ENCODE data around the gene PCAT7. TPM values are rescaled to one million over a fixed set of nuclear protein-coding genes. Genes with fewer than 3 reads are reported as not detected.

PCAT7 gene
- total RNA-seq, 1 donor from 2014 or later = 5.2 TPM

DNA sequence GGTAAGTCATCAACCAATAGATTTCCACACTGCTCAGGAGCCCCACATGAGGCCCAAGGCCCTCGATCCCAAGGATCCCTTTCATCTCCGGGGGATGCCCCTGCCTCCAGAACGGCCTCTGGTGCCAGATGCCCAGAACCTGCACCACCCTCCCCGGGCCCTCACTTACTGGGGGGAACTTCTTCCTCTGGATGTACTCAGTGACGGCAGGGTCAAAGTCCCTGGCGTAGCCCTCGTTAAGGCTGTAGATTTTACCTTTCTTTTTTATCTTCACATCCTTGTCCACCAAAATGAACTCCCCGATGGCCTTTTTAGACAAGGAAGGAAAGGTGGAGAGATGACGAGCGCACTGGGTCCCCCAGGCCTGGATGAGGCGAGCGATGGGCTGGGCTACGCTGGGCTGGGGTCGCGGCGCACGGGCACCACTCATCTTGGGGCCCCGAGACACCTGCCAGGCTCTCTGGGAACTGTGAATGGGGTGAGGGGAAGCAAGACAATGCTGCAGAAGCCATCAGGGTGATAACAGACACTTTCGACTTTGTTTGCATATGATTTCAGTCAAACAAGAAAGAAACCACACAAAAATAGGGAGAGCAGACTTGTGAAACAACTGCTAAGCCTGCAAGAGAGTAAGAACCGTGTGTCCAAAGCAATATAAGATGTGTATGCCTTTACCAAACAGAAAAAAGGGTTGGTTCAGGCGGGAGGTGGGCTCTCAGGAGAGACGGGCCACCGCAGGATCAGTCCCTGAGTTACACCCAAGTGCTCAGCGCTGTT is 52.0 kb downstream of the PCAT7 start:
- Histone ChIP-seq H3K9me3 (ENCODE audit: insufficient read depth, low read depth, low read length) (no peaks in the 10 kb centered on the region), H3K27ac (ENCODE audit: low read depth, low read length) (no peak overlapping the region), H3K27me3 (ENCODE audit: insufficient read depth, low read length) (peaks cover 21% of the 10 kb centered on the region), H4K20me1 (ENCODE audit: insufficient read depth, low read length) (no peaks in the 10 kb centered on the region), H3K4me3 (ENCODE audit: insufficient read depth, low read depth, low read length) (no peak overlapping the region), H3K36me3 (ENCODE audit: insufficient read depth, low read length) (no peaks in the 10 kb centered on the region), H3K79me2 (ENCODE audit: insufficient read depth, low read length) (no peaks in the 10 kb centered on the region), H3K4me2 (ENCODE audit: low read length) (no peak overlapping the region), H2AFZ (ENCODE audit: low read depth, low read length) (no peak overlapping the region), H3K9ac (ENCODE audit: low read length) (no peak overlapping the region), H3K4me1 (ENCODE audit: insufficient read depth, low read length) (no peaks in the 10 kb centered on the region)
- no peak for FAIRE-seq
- Mint-ChIP-seq H3K27ac (ENCODE audit: unreplicated experiment) (no peak overlapping the region), H3K27me3 (ENCODE audit: low read depth, unreplicated experiment) (peaks cover 36% of the 10 kb centered on the region), H3K36me3 (ENCODE audit: low read depth, unreplicated experiment) (no peaks in the 10 kb centered on the region), H3K9me3 (ENCODE audit: unreplicated experiment) (no peaks in the 10 kb centered on the region), H3K4me1 (ENCODE audit: low read depth, unreplicated experiment) (peaks cover 2% of the 10 kb centered on the region), H3K4me3 (ENCODE audit: unreplicated experiment) (no peak overlapping the region)
- TF ChIP-seq, protein P1, sequence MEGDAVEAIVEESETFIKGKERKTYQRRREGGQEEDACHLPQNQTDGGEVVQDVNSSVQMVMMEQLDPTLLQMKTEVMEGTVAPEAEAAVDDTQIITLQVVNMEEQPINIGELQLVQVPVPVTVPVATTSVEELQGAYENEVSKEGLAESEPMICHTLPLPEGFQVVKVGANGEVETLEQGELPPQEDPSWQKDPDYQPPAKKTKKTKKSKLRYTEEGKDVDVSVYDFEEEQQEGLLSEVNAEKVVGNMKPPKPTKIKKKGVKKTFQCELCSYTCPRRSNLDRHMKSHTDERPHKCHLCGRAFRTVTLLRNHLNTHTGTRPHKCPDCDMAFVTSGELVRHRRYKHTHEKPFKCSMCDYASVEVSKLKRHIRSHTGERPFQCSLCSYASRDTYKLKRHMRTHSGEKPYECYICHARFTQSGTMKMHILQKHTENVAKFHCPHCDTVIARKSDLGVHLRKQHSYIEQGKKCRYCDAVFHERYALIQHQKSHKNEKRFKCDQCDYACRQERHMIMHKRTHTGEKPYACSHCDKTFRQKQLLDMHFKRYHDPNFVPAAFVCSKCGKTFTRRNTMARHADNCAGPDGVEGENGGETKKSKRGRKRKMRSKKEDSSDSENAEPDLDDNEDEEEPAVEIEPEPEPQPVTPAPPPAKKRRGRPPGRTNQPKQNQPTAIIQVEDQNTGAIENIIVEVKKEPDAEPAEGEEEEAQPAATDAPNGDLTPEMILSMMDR (IDR thresholded peaks at IDR 0.05; ENCODE audit: insufficient read depth, low read depth, low read length) = no peak
- TF ChIP-seq EZH2 (IDR thresholded peaks at IDR 0.05; ENCODE audit: insufficient read depth, low read length) = no peak
- no peak for DNase-seq (ENCODE audit: low read depth)

DNA sequence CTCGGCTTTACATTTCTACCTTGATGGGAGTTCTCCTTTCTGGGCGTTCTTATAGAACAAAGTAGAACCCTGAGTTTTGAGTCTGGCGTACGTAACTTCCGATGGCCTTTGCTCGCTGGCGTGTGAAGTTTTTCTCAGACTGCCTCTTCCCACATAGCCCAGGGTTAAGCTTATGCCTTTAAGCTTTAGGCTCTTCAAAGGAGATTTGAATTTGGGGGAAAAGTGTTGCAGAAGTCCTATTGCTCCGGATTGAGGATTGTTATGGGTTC is 52.5 kb downstream of the PCAT7 start:
- H3K27ac Mint-ChIP-seq (ENCODE audit: unreplicated experiment) = no peak overlapping the region
- Histone ChIP-seq H3K4me2 (ENCODE audit: low read length) (no peak overlapping the region), H3K4me3 (ENCODE audit: insufficient read depth, low read depth, low read length) (no peak overlapping the region), H3K36me3 (ENCODE audit: insufficient read depth, low read length) (no peaks in the 10 kb centered on the region), H3K27me3 (ENCODE audit: insufficient read depth, low read length) (peaks cover 21% of the 10 kb centered on the region), H3K9ac (ENCODE audit: low read length) (no peak overlapping the region), H4K20me1 (ENCODE audit: insufficient read depth, low read length) (no peaks in the 10 kb centered on the region), H3K4me1 (ENCODE audit: insufficient read depth, low read length) (no peaks in the 10 kb centered on the region), H3K9me3 (ENCODE audit: insufficient read depth, low read depth, low read length) (no peaks in the 10 kb centered on the region), H2AFZ (ENCODE audit: low read depth, low read length) (no peak overlapping the region), H3K27ac (ENCODE audit: low read depth, low read length) (no peak overlapping the region), H3K79me2 (ENCODE audit: insufficient read depth, low read length) (no peaks in the 10 kb centered on the region)
- peaks cover 2% of the 10 kb centered on the region for H3K4me1 Mint-ChIP-seq (ENCODE audit: low read depth, unreplicated experiment)
- no peaks in the 10 kb centered on the region for H3K36me3 Mint-ChIP-seq (ENCODE audit: low read depth, unreplicated experiment)
- no peaks in the 10 kb centered on the region for H3K9me3 Mint-ChIP-seq (ENCODE audit: unreplicated experiment)
- DNase-seq (ENCODE audit: low read depth) (no peak), FAIRE-seq (no peak)
- TF ChIP-seq, protein P1 (IDR thresholded peaks at IDR 0.05; ENCODE audit: insufficient read depth, low read depth, low read length) = no peak
- TF ChIP-seq EZH2 (IDR thresholded peaks at IDR 0.05; ENCODE audit: insufficient read depth, low read length) = no peak
- H3K27me3 Mint-ChIP-seq (ENCODE audit: low read depth, unreplicated experiment) = peaks cover 35% of the 10 kb centered on the region
- H3K4me3 Mint-ChIP-seq (ENCODE audit: unreplicated experiment) = no peak overlapping the region

DNA sequence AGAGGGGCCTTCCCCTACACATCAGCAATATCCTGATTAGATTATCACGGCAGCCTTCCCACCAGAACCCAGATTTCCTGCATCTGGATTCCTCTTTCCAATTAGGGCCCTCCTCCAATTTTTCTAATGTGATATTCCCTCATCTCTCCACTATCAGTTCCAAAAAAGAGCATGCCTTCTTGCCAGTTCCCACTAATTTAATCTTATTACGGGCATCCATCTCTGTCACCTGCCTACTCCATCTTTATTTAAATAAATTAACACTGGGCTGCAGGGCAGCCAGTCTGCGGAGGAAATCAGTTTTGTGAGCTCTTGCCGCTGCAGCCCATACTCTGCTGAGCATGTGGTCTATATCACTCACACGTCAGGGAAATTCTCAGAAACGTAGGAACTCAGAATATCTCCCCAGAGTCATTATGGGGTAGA is 55.3 kb downstream of the PCAT7 start:
- no peak overlapping the region for H3K9ac ChIP-seq (ENCODE audit: low read length)
- no peaks in the 10 kb centered on the region for H3K36me3 ChIP-seq (ENCODE audit: insufficient read depth, low read length)
- H2AFZ ChIP-seq (ENCODE audit: low read depth, low read length) = no peak overlapping the region
- no peaks in the 10 kb centered on the region for H3K79me2 ChIP-seq (ENCODE audit: insufficient read depth, low read length)
- peaks cover 17% of the 10 kb centered on the region for H3K27me3 ChIP-seq (ENCODE audit: insufficient read depth, low read length)
- no peaks in the 10 kb centered on the region for H3K9me3 ChIP-seq (ENCODE audit: insufficient read depth, low read depth, low read length)
- H3K27ac ChIP-seq (ENCODE audit: low read depth, low read length) = no peak overlapping the region
- no peak for TF ChIP-seq EZH2 (IDR thresholded peaks at IDR 0.05; ENCODE audit: insufficient read depth, low read length)
- TF ChIP-seq, protein P1 (IDR thresholded peaks at IDR 0.05; ENCODE audit: insufficient read depth, low read depth, low read length) = no peak
- no peak overlapping the region for H3K4me3 ChIP-seq (ENCODE audit: insufficient read depth, low read depth, low read length)
- no peaks in the 10 kb centered on the region for H3K4me1 ChIP-seq (ENCODE audit: insufficient read depth, low read length)
- no peak overlapping the region for H3K4me2 ChIP-seq (ENCODE audit: low read length)
- FAIRE-seq (no peak), DNase-seq (ENCODE audit: low read depth) (no peak)
- no peaks in the 10 kb centered on the region for H3K36me3 Mint-ChIP-seq (ENCODE audit: low read depth, unreplicated experiment)
- H3K9me3 Mint-ChIP-seq (ENCODE audit: unreplicated experiment) = no peaks in the 10 kb centered on the region
- no peak overlapping the region for H3K27ac Mint-ChIP-seq (ENCODE audit: unreplicated experiment)
- no peaks in the 10 kb centered on the region for H4K20me1 ChIP-seq (ENCODE audit: insufficient read depth, low read length)
- H3K27me3 Mint-ChIP-seq (ENCODE audit: low read depth, unreplicated experiment) = peaks cover 34% of the 10 kb centered on the region
- peaks cover 2% of the 10 kb centered on the region for H3K4me1 Mint-ChIP-seq (ENCODE audit: low read depth, unreplicated experiment)
- no peak overlapping the region for H3K4me3 Mint-ChIP-seq (ENCODE audit: unreplicated experiment)

All from astrocyte (in vitro differentiated cells and primary cell).